SKM-1 treated with dmso at 0.1 percent for 144 hours (cell line): ENCODE results near the gene TTYH2.

ENCODE experiments used
- DNase-seq: peaks from one replicate; lab custom pipeline; 2025; ENCODE audit not compliant: unreplicated experiment; lab: John Stamatoyannopoulos, UW

Gene TTYH2

GRCh38 chr17:74194682-74195081 is 18.7 kb upstream of the TTYH2 start:
- DNase-seq: no peak

- no peak for DNase-seq
Measured at GRCh38 chr17:74196541-74197317, 16.6 kb upstream of the TTYH2 start.

GRCh38 chr17:74197801-74198200 is 15.6 kb upstream of the TTYH2 start:
- DNase-seq: no peak

- DNase-seq: no peak
Measured at GRCh38 chr17:74198694-74199093, 14.7 kb upstream of the TTYH2 start.

GRCh38 chr17:74199306-74200092 is 13.9 kb upstream of the TTYH2 start:
- peak; percentile 46 for DNase-seq

GRCh38 chr17:74200112-74200511 is 13.3 kb upstream of the TTYH2 start:
- no peak for DNase-seq

- DNase-seq: no peak
Measured at GRCh38 chr17:74201250-74201649, 12.1 kb upstream of the TTYH2 start.

GRCh38 chr17:74201948-74202347 is 11.4 kb upstream of the TTYH2 start:
- no peak for DNase-seq

- no peak for DNase-seq
Measured at GRCh38 chr17:74202938-74203337, 10.4 kb upstream of the TTYH2 start.

- peak; percentile 96 for DNase-seq
Measured at GRCh38 chr17:74203439-74204240, 9.7 kb upstream of the TTYH2 start, which contains the start of gene RPL38. TSS of gene RPL38 (plus strand) at chr17:74203678. CDS start at chr17:74203956, 278 bp downstream.

GRCh38 chr17:74204474-74204873 is 8.9 kb upstream of the TTYH2 start:
- no peak for DNase-seq

GRCh38 chr17:74205274-74205673 is 8.1 kb upstream of the TTYH2 start:
- DNase-seq: no peak

- DNase-seq: no peak
Measured at GRCh38 chr17:74206332-74206818, 7.0 kb upstream of the TTYH2 start.

GRCh38 chr17:74210191-74211140 is 2.9 kb upstream of the TTYH2 start:
- DNase-seq: peak; percentile 71

- DNase-seq: no peak
Measured at GRCh38 chr17:74211141-74211911, 2.0 kb upstream of the TTYH2 start.

GRCh38 chr17:74211912-74212208 is 1.5 kb upstream of the TTYH2 start:
- no peak for DNase-seq

- DNase-seq: peak; percentile 44
Measured at GRCh38 chr17:74212209-74212912, 1.0 kb upstream of the TTYH2 start.

- DNase-seq: peak; percentile 30
Measured at GRCh38 chr17:74213861-74214391, 555 bp downstream of the TTYH2 start.
